Body of pancreas (tissue), 4 donors: ENCODE data around the gene PMF1.

Source experiments
- CTCF ChIP-seq, 7 experiments: fragments of 450-650 bp in 4 of 7; fragments of 200-600 bp in 3 of 7; sonication (generic) in 3 of 7; IDR thresholded peaks; one replicate each; pipeline ENCODE4 v1.5.1; 2016 to 2019; ENCODE audit warnings: antibody characterized with exemption in 7 of 7
- POLR2A ChIP-seq, 3 donors: fragments of 450-650 bp; IDR thresholded peaks; one replicate each; pipeline ENCODE4 v1.6.1; 2016; ENCODE audit warnings: antibody characterized with exemption in 3 of 3, mild to moderate bottlenecking in 2 of 3

- TF ChIP-seq CTCF (IDR thresholded peaks at IDR 0.05) (peak in 1 of 7 experiments; percentile 24), POLR2A (IDR thresholded peaks at IDR 0.05) (no peak)
These were observed 12.8 kb downstream of the PMF1 start for GRCh38 chr1:156225677-156226014.
